Gastroesophageal sphincter (tissue), 3 donors: Measurements from ENCODE around the gene XBP1.
"Not testable (repeated sequence)": the region's sequence is repeated elsewhere in the genome, so short reads cannot be mapped to it uniquely, and the experiment has no call there.

Source experiments
- EP300 ChIP-seq: sonication (generic); formaldehyde crosslinking; IDR thresholded peaks from one replicate; pipeline ENCODE4 v1.6.1; 2017; ENCODE audit warnings: antibody characterized with exemption, mild to moderate bottlenecking
- POLR2A ChIP-seq, 2 donors: fragments of 450-650 bp; IDR thresholded peaks; one replicate each; pipeline ENCODE4 v1.6.1; 2017; ENCODE audit warnings: antibody characterized with exemption in 2 of 2, mild to moderate bottlenecking in 2 of 2, moderate library complexity in 1 of 2
- POLR2AphosphoS5 ChIP-seq: sonication (generic); formaldehyde crosslinking; IDR thresholded peaks from one replicate; pipeline ENCODE4 v1.6.1; 2017; ENCODE audit warnings: antibody characterized with exemption
- TF ChIP-seq, protein P1 (sequence below), 4 experiments: fragments of 200-600 bp in 2 of 4; fragments of 450-650 bp in 2 of 4; sonication (generic) in 1 of 4; IDR thresholded peaks; one replicate each; pipeline ENCODE4 v1.5.1; 2017 to 2019; ENCODE audit warnings: antibody characterized with exemption in 4 of 4, mild to moderate bottlenecking in 2 of 4, moderate library complexity in 2 of 4

GRCh38 chr22:28824455-28824854 lies 24.1 kb upstream of the XBP1 start:
- TF ChIP-seq, protein P1, sequence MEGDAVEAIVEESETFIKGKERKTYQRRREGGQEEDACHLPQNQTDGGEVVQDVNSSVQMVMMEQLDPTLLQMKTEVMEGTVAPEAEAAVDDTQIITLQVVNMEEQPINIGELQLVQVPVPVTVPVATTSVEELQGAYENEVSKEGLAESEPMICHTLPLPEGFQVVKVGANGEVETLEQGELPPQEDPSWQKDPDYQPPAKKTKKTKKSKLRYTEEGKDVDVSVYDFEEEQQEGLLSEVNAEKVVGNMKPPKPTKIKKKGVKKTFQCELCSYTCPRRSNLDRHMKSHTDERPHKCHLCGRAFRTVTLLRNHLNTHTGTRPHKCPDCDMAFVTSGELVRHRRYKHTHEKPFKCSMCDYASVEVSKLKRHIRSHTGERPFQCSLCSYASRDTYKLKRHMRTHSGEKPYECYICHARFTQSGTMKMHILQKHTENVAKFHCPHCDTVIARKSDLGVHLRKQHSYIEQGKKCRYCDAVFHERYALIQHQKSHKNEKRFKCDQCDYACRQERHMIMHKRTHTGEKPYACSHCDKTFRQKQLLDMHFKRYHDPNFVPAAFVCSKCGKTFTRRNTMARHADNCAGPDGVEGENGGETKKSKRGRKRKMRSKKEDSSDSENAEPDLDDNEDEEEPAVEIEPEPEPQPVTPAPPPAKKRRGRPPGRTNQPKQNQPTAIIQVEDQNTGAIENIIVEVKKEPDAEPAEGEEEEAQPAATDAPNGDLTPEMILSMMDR (IDR thresholded peaks at IDR 0.05), result not testable (repeated sequence)
- not testable (repeated sequence) for TF ChIP-seq EP300; POLR2AphosphoS5; POLR2A (IDR thresholded peaks at IDR 0.05)
